ENCODE measurements around the gene ZBTB21. TPM values are rescaled to one million over a fixed set of nuclear protein-coding genes. Genes with fewer than 3 reads are reported as not detected.
A peak's percentile ranks its signal among the peaks of the same experiment; 100 is the strongest.

Gene ZBTB21
- total RNA-seq, 4 donors from 2014 or later = 16.3 to 33.5 (median 18.6) TPM

DNA sequence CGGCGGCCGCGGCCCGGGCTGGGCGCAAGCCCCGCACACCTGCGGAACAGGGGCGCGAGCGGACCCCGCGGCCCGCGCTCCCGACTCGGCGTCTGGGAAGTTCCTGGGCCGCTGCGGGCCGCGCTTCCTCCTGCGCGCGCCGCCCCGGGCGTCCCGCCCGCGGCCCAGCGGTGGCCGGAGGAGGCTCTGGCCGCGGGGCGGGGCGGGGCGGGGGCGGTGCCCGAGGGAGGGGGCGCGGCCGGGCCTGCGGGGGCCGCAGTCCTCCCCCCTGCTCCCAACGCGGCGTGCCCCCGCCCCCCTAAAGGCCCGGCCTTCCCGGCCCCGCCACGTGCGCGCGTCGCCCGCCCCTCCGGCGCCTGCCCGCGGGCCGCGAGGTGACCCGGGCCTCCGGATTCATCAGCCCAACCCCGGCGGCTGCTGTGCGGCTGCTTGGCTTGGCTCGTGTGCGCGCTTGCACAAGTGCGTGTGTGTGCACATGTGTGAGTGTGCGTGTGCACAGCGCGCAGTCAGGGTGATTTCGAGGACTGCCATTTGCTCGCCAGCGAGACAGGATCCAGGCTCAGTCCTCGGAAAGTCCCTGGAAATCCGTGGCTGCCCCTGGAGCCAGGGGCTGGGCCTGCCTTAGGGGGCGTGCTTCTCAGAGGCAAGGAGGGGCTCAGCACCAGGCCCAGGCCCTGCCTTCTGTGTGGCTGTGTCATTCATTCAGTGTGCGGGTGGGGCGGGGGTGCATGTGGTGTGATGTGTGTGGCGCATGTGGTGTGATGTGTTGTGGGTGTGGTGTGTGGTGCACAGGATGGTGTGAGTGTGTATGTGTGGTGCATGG, 56.1 kb downstream of the ZBTB21 start, which contains the start of gene C2CD2:
C2CD2 (minus strand) TSS at position 188 of the 823 bp plus-strand sequence. CDS start 370 bp downstream, outside the sequence.
- intact Hi-C loops (cut with DNase I) = no loop called here
- Histone ChIP-seq H3K27ac (peak within 1 kb of the TSS in 2 of 3 donors; percentile 41 to 49), H3K9me3 (no peaks in the 10 kb centered on the region), H3K4me3 (replicated peaks in 1 of 3) (peak within 1 kb of the TSS; percentile 43 to 82 (median 60)), H3K4me1 (peaks cover 13 to 29% of the 10 kb centered on the region in 2 donors), H3K36me3 (no peaks in the 10 kb centered on the region), H3K27me3 (no peaks in the 10 kb centered on the region)
- DNase-seq = peak; percentile 73 to 77
- TF ChIP-seq POLR2A (IDR thresholded peaks at IDR 0.05) (peak; percentile 34 to 75), CTCF (IDR thresholded peaks at IDR 0.05) (no peak)
- 55 to 92% methylated on average over 3 to 9 of the region's 85 CpGs for WGBS, 2 donors

DNA sequence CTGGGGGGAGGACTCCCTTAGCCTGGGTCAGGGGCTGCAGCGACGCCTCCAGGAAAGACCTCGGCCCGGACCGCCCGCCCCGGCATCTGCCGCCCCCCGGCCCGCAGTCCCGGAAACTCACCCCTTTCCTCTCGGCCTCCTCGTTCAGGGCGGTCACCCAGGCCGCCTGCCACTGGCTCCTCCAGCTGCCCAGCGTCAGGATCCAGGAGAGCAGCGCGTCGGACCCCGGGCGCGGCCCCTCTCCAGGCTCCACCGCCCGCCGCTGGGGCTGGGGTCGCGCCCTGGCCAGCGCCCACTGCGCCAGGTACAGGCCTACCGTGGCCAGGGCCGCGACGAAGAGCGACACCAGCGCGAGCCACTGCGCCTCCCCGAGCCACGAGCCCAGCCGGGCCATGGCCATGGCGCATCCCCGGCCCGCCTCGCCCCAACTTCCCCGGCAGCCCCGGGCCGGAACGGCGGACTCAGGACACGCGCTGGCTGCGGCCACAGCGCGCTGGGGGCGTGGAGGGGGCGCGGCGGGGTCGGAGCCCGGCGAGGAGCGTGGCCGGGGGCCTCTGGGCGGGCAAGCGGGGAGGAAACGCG, 56.8 kb downstream of the ZBTB21 start:
- Histone ChIP-seq H3K4me3 (replicated peaks in 1 of 3) (peak overlapping the region; percentile 43 to 82 (median 60)), H3K27ac (peak overlapping the region in 2 of 3 donors; percentile 15 to 41), H3K36me3 (no peaks in the 10 kb centered on the region), H3K9me3 (no peaks in the 10 kb centered on the region), H3K27me3 (no peaks in the 10 kb centered on the region), H3K4me1 (peaks cover 14 to 30% of the 10 kb centered on the region in 2 donors)
- DNase-seq = peak; percentile 31 to 33
- no peak for TF ChIP-seq POLR2A (IDR thresholded peaks at IDR 0.05)
- TF ChIP-seq CTCF (IDR thresholded peaks at IDR 0.05) = no peak
- intact Hi-C loops (cut with DNase I) = no loop called here
- 0 to 1% methylated on average over 14 to 20 of the region's 67 CpGs for WGBS, 2 donors

- Histone ChIP-seq H3K27ac (peak overlapping the region in 2 of 3 donors; percentile 15 to 41), H3K9me3 (no peaks in the 10 kb centered on the region), H3K36me3 (no peaks in the 10 kb centered on the region), H3K4me1 (peaks cover 20 to 30% of the 10 kb centered on the region in 2 donors), H3K4me3 (replicated peaks in 1 of 3) (peak overlapping the region; percentile 43 to 82 (median 60)), H3K27me3 (no peaks in the 10 kb centered on the region)
- intact Hi-C loops (cut with DNase I) = no loop called here
- peak; percentile 24 to 33 for DNase-seq
- 37 to 44% methylated on average over 18 to 30 of the region's 30 CpGs for WGBS, 2 donors
- TF ChIP-seq CTCF (IDR thresholded peaks at IDR 0.05) = no peak
- no peak for TF ChIP-seq POLR2A (IDR thresholded peaks at IDR 0.05)
Observed at GRCh38 chr21:41952568-41953248, 57.5 kb downstream of the ZBTB21 start.

DNA sequence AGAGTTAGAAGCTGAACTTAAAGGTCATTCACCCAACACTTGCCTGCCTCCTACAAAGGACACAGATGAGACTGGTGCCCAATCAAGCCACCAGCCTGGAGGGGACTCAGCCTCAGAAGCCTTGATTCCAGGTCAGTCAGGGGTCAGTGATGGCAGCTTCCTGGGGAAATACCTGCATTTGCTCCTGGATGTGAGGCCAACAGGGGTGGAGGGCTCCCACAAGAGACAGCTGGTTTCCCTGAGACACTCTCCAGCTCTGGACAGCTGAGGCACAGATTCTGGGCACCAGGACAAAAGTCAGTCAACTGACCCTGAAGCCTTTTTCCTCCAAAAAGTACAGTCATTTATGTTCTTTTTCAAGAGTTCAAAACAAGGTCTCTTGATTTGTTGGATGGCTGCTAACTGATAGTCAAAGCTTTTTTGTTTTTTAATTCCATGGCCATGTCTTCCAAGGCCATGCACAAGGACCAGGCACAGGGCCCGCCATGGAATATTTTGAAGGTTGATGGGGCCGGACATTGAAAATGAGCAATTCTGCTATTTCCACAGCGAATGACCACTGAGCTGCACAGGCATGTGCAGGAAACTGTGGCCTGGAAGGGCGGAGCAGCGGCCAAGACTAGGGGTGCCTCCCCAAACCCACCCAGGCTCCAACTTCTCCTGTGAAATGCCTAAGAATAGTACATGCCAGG, 58.1 kb downstream of the ZBTB21 start:
- no peaks in the 10 kb centered on the region for H3K27me3 ChIP-seq
- no peaks in the 10 kb centered on the region for H3K9me3 ChIP-seq
- no peaks in the 10 kb centered on the region for H3K36me3 ChIP-seq
- TF ChIP-seq POLR2A (IDR thresholded peaks at IDR 0.05) (no peak), CTCF (IDR thresholded peaks at IDR 0.05) (no peak)
- WGBS, 2 donors = 91 to 92% methylated on average over 5 of the region's 5 CpGs
- no peak overlapping the region for H3K4me3 ChIP-seq (replicated peaks in 1 of 3)
- H3K27ac ChIP-seq = no peak overlapping the region
- intact Hi-C loops (cut with DNase I) = no loop called here
- no peak for DNase-seq
- H3K4me1 ChIP-seq = peaks cover 21 to 24% of the 10 kb centered on the region in 2 donors

Data from thyroid gland (tissue), 4 donors.